NCI-H526 treated with DMSO at 0.1 percent for 48 hours (cell line): ENCODE data around the gene PALMD.
A peak's percentile ranks its signal among the peaks of the same experiment; 100 is the strongest.

Experiments used
- DNase-seq: peaks from one replicate; lab custom pipeline; 2025; lab: John Stamatoyannopoulos, UW

PALMD gene

GRCh38 chr1:99697580-99697979 lies 51.7 kb downstream of the PALMD start:
- no peak for DNase-seq

- no peak for DNase-seq
Measured at GRCh38 chr1:99700020-99700419, 54.1 kb downstream of the PALMD start.

DNA sequence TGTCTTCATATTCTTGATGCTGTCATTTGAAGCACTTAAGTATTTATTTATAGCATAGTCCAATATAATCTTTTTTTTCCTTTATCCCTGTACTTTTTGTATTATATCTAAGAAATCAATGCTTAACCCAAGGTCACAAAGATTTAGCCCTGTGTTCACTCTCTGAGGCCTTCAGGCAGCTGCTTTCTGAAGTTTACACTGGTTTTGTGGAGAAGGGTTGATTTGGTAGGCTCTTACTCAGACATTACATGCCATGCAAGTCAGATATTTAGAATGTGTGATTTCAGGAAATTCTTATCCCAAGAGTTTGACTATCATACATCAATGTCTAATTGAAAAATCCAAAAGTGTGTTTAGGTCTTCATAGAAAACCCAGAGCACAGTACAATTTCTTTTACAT lies 56.3 kb downstream of the PALMD start:
- DNase-seq = no peak

- DNase-seq = no peak
Measured at GRCh38 chr1:99704356-99704816, 58.5 kb downstream of the PALMD start.

DNA sequence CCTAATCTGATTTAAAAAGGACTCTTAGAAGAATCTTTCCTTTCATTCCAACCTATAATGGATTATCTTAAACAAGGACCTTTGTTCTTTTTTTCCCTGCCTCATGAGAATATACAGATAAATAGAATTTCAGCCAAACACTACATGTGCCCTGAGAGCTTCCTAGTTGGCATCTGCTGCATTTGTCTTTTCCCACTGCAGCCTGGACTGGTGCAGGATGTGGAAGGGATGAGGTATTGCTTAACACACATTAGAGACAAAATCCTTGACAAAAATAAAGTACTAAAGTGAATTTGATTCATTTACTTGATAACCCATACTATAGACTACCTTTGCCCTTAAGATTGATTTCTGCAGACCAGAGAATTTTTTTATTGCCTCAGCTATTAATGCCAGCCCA lies 59.5 kb downstream of the PALMD start:
- DNase-seq = no peak

- DNase-seq = peak; percentile 59
Measured at GRCh38 chr1:99707535-99708142, 61.7 kb downstream of the PALMD start.

DNA sequence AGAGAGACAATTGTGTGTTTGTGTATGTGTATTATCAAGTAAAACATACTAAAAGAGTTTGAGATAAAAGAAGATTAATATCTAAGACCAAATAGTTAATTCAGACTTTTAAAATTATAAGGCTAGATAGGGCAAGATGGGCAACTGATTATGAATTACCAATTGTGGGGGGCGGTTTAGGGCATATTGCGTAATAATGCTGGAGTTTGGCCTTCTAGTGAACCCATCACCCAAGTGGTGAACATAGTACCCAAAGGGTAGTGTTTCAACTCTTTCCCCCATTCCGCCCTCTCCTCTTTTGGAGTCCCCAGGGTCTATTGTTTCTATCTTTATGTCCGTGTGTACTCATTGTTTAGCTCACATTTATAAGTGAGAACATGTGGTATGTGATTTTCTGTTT lies 65.1 kb downstream of the PALMD start:
- no peak for DNase-seq

DNA sequence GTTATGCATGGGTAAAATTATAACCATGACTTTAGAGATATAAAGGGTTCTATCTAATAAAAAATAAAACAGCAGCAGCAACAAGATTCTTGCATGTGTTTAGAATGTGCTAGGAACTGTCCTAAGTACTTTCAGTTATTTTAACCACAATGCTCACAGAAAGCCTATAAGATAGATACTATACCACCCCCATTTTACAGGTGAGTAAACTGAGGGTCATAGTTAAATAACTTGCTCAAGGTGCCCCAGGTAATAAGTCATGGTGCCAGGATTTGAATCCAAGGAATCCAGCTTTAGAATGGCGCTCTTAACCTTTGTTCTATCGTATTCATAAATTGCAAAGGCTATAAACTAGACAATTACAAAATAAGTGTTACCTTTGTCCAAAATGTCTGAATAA lies 67.1 kb downstream of the PALMD start:
- DNase-seq = no peak

- no peak for DNase-seq
Measured at GRCh38 chr1:99717005-99717404, 71.1 kb downstream of the PALMD start.

DNA sequence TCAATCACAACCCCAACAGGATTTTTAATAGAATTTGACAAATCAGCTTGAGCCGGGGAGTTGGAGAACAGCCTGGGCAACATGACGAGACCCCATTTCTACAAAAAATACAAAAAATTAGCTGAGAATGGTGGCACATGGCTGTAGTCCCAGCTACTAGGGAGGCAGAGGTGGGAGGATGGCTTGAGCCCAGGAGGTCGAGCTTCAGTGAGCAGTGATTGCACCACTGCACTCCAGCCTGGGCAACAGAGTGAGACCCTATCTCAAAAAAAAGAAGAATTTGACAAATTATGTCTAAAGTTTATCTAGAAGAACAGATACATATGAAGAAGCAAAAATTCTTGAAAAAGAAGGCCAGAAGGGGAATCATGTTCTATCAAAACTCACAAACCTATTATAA lies 77.3 kb downstream of the PALMD start:
- no peak for DNase-seq

GRCh38 chr1:99725996-99726395 lies 80.1 kb downstream of the PALMD start:
- DNase-seq = no peak

- no peak for DNase-seq
Measured at GRCh38 chr1:99726407-99726806, 80.5 kb downstream of the PALMD start.

GRCh38 chr1:99726818-99727217 lies 80.9 kb downstream of the PALMD start:
- DNase-seq = no peak

GRCh38 chr1:99727575-99728185 lies 81.8 kb downstream of the PALMD start:
- DNase-seq = no peak

GRCh38 chr1:99728494-99729235 lies 82.8 kb downstream of the PALMD start:
- no peak for DNase-seq

DNA sequence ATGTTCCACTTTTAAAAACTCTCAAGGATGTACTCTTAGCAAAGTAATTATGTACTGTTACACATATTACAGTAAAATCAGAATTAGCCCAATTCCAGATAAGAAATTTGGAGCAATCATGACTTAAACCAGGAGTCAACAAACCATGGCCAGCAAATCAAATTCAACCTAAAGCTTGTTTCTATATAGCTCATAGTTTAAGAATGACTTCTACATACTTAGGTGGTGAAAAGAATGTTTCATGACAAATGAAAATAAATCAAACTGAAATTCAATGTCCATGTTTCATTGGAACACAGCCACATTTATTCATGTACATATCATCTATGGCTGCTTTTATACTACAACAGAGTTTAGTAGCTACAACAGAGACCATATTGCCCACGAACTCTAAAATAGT lies 85.5 kb downstream of the PALMD start:
- DNase-seq = no peak

DNA sequence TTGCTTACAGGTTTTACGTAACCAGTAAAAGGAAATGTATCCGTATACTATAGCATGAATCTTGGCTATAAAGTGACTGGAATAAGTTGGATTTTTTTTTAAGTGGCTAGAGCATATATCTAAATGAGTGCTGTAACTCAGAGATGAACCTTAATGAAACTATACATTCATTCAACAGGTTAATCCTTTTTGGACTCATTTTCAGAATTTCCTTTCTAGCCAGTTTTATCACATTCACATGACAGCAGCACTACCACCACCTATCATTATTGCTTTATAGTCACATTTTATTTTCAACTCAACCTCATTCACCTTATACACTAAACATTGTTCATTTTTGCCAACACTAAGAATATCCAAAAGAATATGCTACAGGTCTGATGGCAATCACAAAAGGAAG lies 89.9 kb downstream of the PALMD start:
- DNase-seq = no peak

DNA sequence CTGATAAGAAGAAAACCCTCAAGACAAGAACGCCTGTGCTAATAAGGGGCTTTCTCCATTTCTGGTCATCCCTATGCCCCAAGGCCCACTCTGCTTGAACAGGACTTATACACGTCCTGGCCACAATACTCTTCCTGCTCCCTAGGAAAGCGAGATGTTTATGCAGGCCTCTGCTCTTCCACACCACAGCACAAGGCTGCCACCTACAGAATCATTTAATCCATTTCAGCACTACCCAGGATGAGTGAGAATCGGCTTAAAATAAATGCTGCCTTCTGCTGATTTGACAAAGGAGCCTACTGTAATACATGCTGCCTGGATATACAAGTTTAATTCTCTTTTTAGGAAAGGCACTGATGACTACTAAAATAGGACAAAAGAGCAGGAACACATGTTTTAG lies 91.1 kb downstream of the PALMD start:
- peak; percentile 73 for DNase-seq

GRCh38 chr1:99738858-99739465 lies 93.0 kb downstream of the PALMD start:
- peak; percentile 55 for DNase-seq

DNA sequence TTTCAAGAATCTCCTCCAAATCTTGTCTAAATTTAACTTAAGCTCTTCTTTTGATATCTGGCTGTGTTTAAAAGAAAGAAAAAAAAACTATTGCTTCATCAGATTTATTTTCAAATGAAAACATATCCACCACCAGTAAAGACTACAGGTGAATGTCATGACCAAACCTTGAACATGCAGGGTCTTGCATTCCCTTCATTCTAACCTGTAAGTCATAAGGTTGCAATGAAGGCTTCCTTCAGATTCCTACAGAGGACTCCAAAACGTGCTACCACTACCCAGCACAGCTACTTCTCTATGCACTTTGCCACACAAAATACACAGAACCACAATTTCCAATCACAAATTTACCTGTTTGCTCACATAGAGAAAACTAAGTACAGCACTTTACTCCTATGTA lies 94.2 kb downstream of the PALMD start:
- no peak for DNase-seq
